BE2C (cell line): Measurements from ENCODE around the gene CNGA1.
A peak's percentile ranks its signal among the peaks of the same experiment; 100 is the strongest.
"Not testable (repeated sequence)": the region's sequence is repeated elsewhere in the genome, so short reads cannot be mapped to it uniquely, and the experiment has no call there.

Experiments used
- DNase-seq: peaks from one replicate; pipeline ENCODE4 v3.0.0-alpha.2; 2020
- H3K27me3 ChIP-seq: fragments of 250-450 bp; sonication (Bioruptor Pico); 2 replicates; pipeline ENCODE4 v1.5.1; 2020; ENCODE audit warnings: mild to moderate bottlenecking
- H3K36me3 ChIP-seq: fragments of 250-450 bp; sonication (Bioruptor Pico); 2 replicates; pipeline ENCODE4 v1.5.1; 2020; ENCODE audit warnings: mild to moderate bottlenecking
- H3K4me1 ChIP-seq: fragments of 250-450 bp; sonication (Bioruptor Pico); 2 replicates; pipeline ENCODE4 v1.5.1; 2020
- H3K4me3 ChIP-seq: 2 replicates; pipeline ENCODE4 v1.5.1; 2011; ENCODE audit warnings: low read depth, low read length
- H3K9me3 ChIP-seq: fragments of 250-450 bp; sonication (Bioruptor Pico); 2 replicates; pipeline ENCODE4 v1.5.1; 2020
- TF ChIP-seq, protein P1 (sequence below): IDR thresholded peaks from 2 replicates; pipeline ENCODE4 v1.5.1; 2012; ENCODE audit warnings: mild to moderate bottlenecking, low read depth, low read length

The CNGA1 gene

DNA sequence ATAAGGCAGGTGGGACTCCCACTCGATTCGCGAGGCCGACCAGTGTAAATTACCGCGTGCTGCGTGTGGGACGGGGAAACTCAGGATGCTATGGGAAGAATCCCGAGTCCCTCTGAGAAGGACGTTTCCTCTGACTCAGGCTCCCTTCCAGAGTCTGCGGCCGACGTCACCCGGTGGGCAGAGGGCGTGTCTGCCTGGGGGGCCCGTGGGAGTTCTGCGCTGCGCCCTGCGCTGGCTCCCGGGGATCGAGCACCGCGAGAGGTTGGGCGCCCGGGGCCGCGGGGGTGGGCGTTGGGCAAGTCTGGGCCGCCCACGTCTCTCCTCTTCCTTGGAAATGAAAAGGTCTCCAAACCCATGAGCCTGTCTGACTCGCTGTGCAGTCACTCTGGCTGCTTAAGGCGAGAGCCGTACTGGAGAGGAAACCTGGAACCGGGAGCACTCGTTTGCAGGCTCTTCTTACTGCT lies 659 bp upstream of the CNGA1 start:
- no peaks in the 10 kb centered on the region for H3K4me1 ChIP-seq
- DNase-seq: peak; percentile 41
- peaks cover 23% of the 10 kb centered on the region for H3K27me3 ChIP-seq
- no peaks in the 10 kb centered on the region for H3K9me3 ChIP-seq
- H3K36me3 ChIP-seq: no peaks in the 10 kb centered on the region
- peak overlapping the region; percentile 68 for H3K4me3 ChIP-seq
- TF ChIP-seq, protein P1, sequence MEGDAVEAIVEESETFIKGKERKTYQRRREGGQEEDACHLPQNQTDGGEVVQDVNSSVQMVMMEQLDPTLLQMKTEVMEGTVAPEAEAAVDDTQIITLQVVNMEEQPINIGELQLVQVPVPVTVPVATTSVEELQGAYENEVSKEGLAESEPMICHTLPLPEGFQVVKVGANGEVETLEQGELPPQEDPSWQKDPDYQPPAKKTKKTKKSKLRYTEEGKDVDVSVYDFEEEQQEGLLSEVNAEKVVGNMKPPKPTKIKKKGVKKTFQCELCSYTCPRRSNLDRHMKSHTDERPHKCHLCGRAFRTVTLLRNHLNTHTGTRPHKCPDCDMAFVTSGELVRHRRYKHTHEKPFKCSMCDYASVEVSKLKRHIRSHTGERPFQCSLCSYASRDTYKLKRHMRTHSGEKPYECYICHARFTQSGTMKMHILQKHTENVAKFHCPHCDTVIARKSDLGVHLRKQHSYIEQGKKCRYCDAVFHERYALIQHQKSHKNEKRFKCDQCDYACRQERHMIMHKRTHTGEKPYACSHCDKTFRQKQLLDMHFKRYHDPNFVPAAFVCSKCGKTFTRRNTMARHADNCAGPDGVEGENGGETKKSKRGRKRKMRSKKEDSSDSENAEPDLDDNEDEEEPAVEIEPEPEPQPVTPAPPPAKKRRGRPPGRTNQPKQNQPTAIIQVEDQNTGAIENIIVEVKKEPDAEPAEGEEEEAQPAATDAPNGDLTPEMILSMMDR: no peak

DNA sequence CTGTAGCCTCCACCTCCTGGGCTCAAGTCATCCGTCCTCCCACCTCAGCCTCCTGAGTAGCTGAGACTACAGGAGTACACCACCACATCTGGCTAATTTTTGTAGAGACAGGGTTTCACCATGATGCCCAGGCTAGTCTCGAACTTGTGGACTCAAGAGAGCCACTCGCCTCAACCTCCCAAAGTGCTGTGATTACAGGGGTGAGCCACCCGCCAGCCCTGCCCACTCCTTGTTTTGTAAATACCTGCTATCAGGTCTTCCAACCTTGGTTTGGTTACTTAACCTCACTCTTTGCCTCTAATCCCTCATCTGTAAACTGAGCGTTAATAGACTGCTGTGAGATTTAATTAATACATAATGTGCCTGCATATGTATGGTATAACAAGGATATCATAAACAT lies 803 bp downstream of the CNGA1 start:
- H3K4me1 ChIP-seq: no peaks in the 10 kb centered on the region
- no peaks in the 10 kb centered on the region for H3K9me3 ChIP-seq
- TF ChIP-seq, protein P1: no peak
- no peaks in the 10 kb centered on the region for H3K36me3 ChIP-seq
- no peak for DNase-seq
- no peak overlapping the region for H3K4me3 ChIP-seq
- peaks cover 23% of the 10 kb centered on the region for H3K27me3 ChIP-seq

DNA sequence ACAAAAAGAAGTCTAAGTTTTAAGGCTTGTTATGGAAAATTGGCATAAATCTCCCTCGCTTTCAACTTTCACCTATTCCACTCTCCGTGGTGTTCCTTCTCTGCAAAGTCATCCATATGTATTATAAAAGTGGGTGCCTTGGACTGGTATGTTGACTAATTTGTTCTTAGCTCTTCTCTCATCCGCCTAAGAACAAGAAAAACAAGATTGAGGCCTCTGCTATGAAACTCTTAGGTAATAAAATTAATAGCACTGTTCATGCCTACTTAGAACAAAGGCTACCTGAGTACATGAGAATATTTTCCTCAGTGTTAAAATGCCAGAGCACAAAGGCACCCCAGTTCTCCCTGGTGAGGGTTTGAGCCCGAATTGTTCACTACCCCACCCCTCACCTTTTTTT lies 1.3 kb downstream of the CNGA1 start:
- Histone ChIP-seq H3K9me3 (no peaks in the 10 kb centered on the region), H3K4me3 (no peak overlapping the region), H3K27me3 (peaks cover 23% of the 10 kb centered on the region), H3K36me3 (no peaks in the 10 kb centered on the region), H3K4me1 (no peaks in the 10 kb centered on the region)
- TF ChIP-seq, protein P1: no peak
- DNase-seq: no peak

DNA sequence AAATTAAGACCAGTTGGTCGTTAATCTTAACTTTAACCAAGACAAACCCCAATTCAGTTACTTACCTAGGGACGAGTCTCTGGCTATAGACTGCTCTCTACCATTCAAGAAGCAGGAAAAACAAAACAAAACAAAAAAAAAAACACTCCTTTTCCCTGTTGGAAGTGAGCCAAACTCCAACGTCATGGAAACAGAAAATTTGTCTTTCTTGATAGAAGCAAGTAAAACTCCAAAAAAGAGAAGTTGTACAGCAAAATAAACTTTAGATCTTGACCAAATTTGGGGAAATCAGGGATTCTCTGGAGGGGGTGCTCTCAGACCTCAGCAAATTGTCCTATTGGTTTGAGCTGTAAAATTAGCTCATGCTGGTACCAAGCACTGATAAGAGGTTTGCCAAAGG lies 3.7 kb downstream of the CNGA1 start:
- no peak overlapping the region for H3K4me3 ChIP-seq
- peaks cover 12% of the 10 kb centered on the region for H3K27me3 ChIP-seq
- TF ChIP-seq, protein P1: no peak
- no peaks in the 10 kb centered on the region for H3K4me1 ChIP-seq
- DNase-seq: no peak
- no peaks in the 10 kb centered on the region for H3K36me3 ChIP-seq
- no peaks in the 10 kb centered on the region for H3K9me3 ChIP-seq

DNA sequence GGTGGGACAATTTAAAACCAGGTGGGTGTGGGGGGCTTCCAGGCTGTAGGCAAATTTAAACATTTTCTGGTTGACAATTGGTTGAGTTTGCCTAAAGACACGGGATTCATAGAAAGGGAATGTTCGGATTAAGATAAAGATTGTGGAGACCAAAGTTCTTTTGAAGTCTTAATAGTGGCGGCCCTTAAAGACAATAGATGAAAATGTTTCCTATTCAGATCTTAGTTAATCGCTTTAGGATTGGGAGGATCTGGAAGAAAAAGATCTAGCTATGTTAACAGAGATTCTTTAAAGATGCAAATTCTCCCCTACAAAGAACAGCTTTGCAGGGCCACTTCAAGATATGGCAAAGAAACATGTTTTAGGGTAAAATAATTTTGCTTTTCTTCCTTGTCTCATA lies 4.8 kb downstream of the CNGA1 start:
- TF ChIP-seq, protein P1: no peak
- no peaks in the 10 kb centered on the region for H3K36me3 ChIP-seq
- H3K4me3 ChIP-seq: no peak overlapping the region
- no peak for DNase-seq
- peaks cover under 1% of the 10 kb centered on the region for H3K27me3 ChIP-seq
- H3K4me1 ChIP-seq: no peaks in the 10 kb centered on the region
- no peaks in the 10 kb centered on the region for H3K9me3 ChIP-seq

DNA sequence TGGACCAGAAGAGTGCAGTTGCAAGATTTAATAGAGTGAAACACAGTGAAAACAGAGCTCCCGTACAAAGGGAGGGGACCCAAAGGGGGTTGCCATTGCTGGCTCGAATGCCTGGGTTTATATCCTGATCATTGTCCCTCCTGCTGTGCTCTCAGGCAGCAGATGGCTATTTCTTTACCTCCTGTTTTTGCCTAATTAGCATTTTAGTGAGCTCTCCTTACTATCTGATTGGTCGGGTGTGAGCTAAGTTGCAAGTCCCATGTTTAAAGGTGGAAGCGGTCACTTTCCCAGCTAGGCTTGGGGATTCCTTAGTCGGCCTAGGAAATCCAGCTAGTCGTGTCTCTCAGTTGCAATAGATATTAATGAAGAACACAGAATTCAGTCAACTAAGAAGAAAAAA lies 5.6 kb downstream of the CNGA1 start:
- not testable (repeated sequence) for H3K4me1 ChIP-seq

More for the DNA sequence above, 5.6 kb downstream of the CNGA1 start:
- not testable (repeated sequence) for DNase-seq, H3K27me3 ChIP-seq, H3K36me3 ChIP-seq, H3K4me3 ChIP-seq, H3K9me3 ChIP-seq
